PC-9 (cell line): ENCODE measurements around the gene SUMO2. TPM values are rescaled to one million over a fixed set of nuclear protein-coding genes. Genes with fewer than 3 reads are reported as not detected.

Experiments used
- BruUV-seq: library from RNA; stranded (reverse); fragments of 400-500 nt; replicated peaks from 2 replicates; lab custom pipeline; 2021; lab: Mats Ljungman, UMichigan
- CTCF ChIA-PET: fragments of 300-600 bp; sonication (Branson Sonifier 250); formaldehyde crosslinking; loops from one replicate; lab custom pipeline; 2022; ENCODE audit warnings: antibody characterized with exemption; lab: Charles Lee
- POLR2A ChIA-PET: fragments of 300-600 bp; sonication (Branson Sonifier 250); formaldehyde crosslinking; loops from one replicate; lab custom pipeline; 2022; ENCODE audit warnings: antibody characterized with exemption; ENCODE audit not compliant: unreplicated experiment; lab: Charles Lee
- DNase-seq, 2 experiments: peaks; one replicate each; pipeline versions ENCODE4 v3.0.0 to v3.0.0-alpha.2; 2015 to 2022; ENCODE audit warnings: mixed read lengths in 1 of 2
- H2AFZ ChIP-seq: fragments of 200-600 bp; sonication (generic); 2 replicates; pipeline ENCODE4 v1.8.1; 2017; ENCODE audit warnings: antibody characterized with exemption
- H3F3A ChIP-seq: fragments of 200-600 bp; sonication (generic); 2 replicates; pipeline ENCODE4 v1.8.1; 2017; ENCODE audit warnings: antibody characterized with exemption, mild to moderate bottlenecking, low read depth; ENCODE audit not compliant: insufficient read depth
- H3K27ac ChIP-seq: fragments of 200-600 bp; sonication (generic); 2 replicates; pipeline ENCODE4 v1.6.1; 2016; ENCODE audit warnings: mixed run types
- H3K27me3 ChIP-seq: fragments of 200-600 bp; sonication (generic); 2 replicates; pipeline ENCODE4 v1.6.1; 2016; ENCODE audit warnings: low read depth, mixed run types; ENCODE audit not compliant: insufficient read depth
- H3K36me3 ChIP-seq: fragments of 200-600 bp; sonication (generic); 2 replicates; pipeline ENCODE4 v1.6.1; 2016; ENCODE audit warnings: low read depth, mixed run types
- H3K4me1 ChIP-seq: fragments of 200-600 bp; sonication (generic); replicated peaks from 2 replicates; pipeline ENCODE4 v1.6.1; 2016; ENCODE audit warnings: mixed run types; ENCODE audit not compliant: insufficient read depth
- H3K4me2 ChIP-seq: fragments of 200-600 bp; sonication (generic); 2 replicates; pipeline ENCODE4 v1.6.1; 2017; ENCODE audit warnings: mixed run types
- H3K4me3 ChIP-seq: fragments of 200-600 bp; sonication (generic); 2 replicates; pipeline ENCODE4 v1.6.1; 2016; ENCODE audit warnings: mixed run types
- H3K79me2 ChIP-seq: fragments of 200-600 bp; sonication (generic); 2 replicates; pipeline ENCODE4 v1.6.1; 2017; ENCODE audit warnings: low read depth, mixed run types
- H3K9me2 ChIP-seq: fragments of 200-600 bp; sonication (generic); 2 replicates; pipeline ENCODE4 v1.8.1; 2017; ENCODE audit warnings: mild to moderate bottlenecking; ENCODE audit not compliant: insufficient read depth
- H3K9me3 ChIP-seq: fragments of 200-600 bp; sonication (generic); 2 replicates; pipeline ENCODE4 v1.8.1; 2016; ENCODE audit warnings: low read depth; ENCODE audit not compliant: insufficient read depth
- H4K20me1 ChIP-seq: fragments of 200-600 bp; sonication (generic); 2 replicates; pipeline ENCODE4 v1.8.1; 2017; ENCODE audit not compliant: insufficient read depth
- CTCF ChIP-seq: fragments of 200-600 bp; sonication (generic); conservative IDR thresholded peaks from 2 replicates; pipeline ENCODE4 v1.6.1; 2017; ENCODE audit warnings: mixed run types, antibody characterized with exemption, mild to moderate bottlenecking, moderate library complexity
- EZH2 ChIP-seq: fragments of 200-600 bp; sonication (generic); IDR thresholded peaks from 2 replicates; pipeline ENCODE4 v1.8.0; 2017; ENCODE audit warnings: antibody characterized with exemption, low read depth
- intact Hi-C: fragments of 100-400 bp; cut with micrococcal nuclease; formaldehyde crosslinking; loops from one replicate; pipeline ENCODE4 v1.10.0; 2022; ENCODE audit not compliant: unreplicated experiment
- total RNA-seq: library from RNA; stranded (reverse); gene quantifications from 2 replicates; pipeline ENCODE4 v1.2.3, GENCODE V29; 2021

SUMO2 gene
- total RNA-seq, 1 experiment from 2014 or later = 486 TPM

GRCh38 chr17:75231071-75231470, 48.3 kb upstream of the SUMO2 start:
- intact Hi-C loops = no loop called here
- Histone ChIP-seq H3K9me2 (no peaks in the 10 kb centered on the region), H3K4me3 (no peak overlapping the region), H3K27me3 (no peaks in the 10 kb centered on the region), H3K36me3 (0 out of 2 replicates have a peak, but pooled peaks cover 23% of the 10 kb centered on the region), H3K79me2 (no peaks in the 10 kb centered on the region), H4K20me1 (0 out of 2 replicates have a peak, but pooled peaks cover 7% of the 10 kb centered on the region), H3F3A (peaks cover 26% of the 10 kb centered on the region; the same call in 1 of the 2 replicates), H2AFZ (no peak overlapping the region), H3K4me2 (no peak overlapping the region), H3K9me3 (no peaks in the 10 kb centered on the region), H3K27ac (no peak overlapping the region), H3K4me1 (no peaks in the 10 kb centered on the region)
- POLR2A ChIA-PET = interaction anchor here (0.6 kb wide), 1 partner anchor 50 kb away, joined by 4 read pairs; no protein-coding TSS in a partner anchor
- no TSS peak for BruUV-seq
- CTCF ChIA-PET = no interaction called here
- DNase-seq = no peak
- no peak for TF ChIP-seq EZH2
- no peak for TF ChIP-seq CTCF

- ChIA-PET CTCF (interaction anchor here (0.6 kb wide), 1 partner anchor 88 kb away, joined by 4 read pairs; no protein-coding TSS in a partner anchor), POLR2A (interaction anchor here (0.6 kb wide), 1 partner anchor 40 kb away, joined by 18 read pairs; no protein-coding TSS in a partner anchor)
- no peaks in the 10 kb centered on the region for H3K9me3 ChIP-seq
- no peak for TF ChIP-seq CTCF
- no peak for TF ChIP-seq EZH2
- H3F3A ChIP-seq = 0 out of 2 replicates have a peak, but pooled peaks cover 4% of the 10 kb centered on the region
- H3K27me3 ChIP-seq = no peaks in the 10 kb centered on the region
- H3K79me2 ChIP-seq = no peaks in the 10 kb centered on the region
- H3K4me3 ChIP-seq = no peak overlapping the region
- H3K9me2 ChIP-seq = no peaks in the 10 kb centered on the region
- 0 out of 2 replicates have a peak, but pooled peaks cover 7% of the 10 kb centered on the region for H4K20me1 ChIP-seq
- H3K4me2 ChIP-seq = no peak overlapping the region
- H2AFZ ChIP-seq = no peak overlapping the region
- no peak overlapping the region for H3K27ac ChIP-seq
- no TSS peak for BruUV-seq
- intact Hi-C loops = no loop called here
- H3K4me1 ChIP-seq = no peaks in the 10 kb centered on the region
- DNase-seq = no peak
- H3K36me3 ChIP-seq = peaks cover 19% of the 10 kb centered on the region; the same call in 1 of the 2 replicates
Observed at GRCh38 chr17:75228847-75229246, 46.1 kb upstream of the SUMO2 start.

- POLR2A ChIA-PET = interaction anchor here (0.6 kb wide), 1 partner anchor 41 kb away, joined by 18 read pairs; no protein-coding TSS in a partner anchor
- H2AFZ ChIP-seq = no peak overlapping the region
- TF ChIP-seq EZH2 (no peak), CTCF (no peak)
- H3K9me3 ChIP-seq = no peaks in the 10 kb centered on the region
- CTCF ChIA-PET = no interaction called here
- no TSS peak for BruUV-seq
- intact Hi-C loops = no loop called here
- 0 out of 2 replicates have a peak, but pooled peaks cover 7% of the 10 kb centered on the region for H4K20me1 ChIP-seq
- no peaks in the 10 kb centered on the region for H3K4me1 ChIP-seq
- peaks cover 19% of the 10 kb centered on the region; the same call in 1 of the 2 replicates for H3K36me3 ChIP-seq
- H3K79me2 ChIP-seq = no peaks in the 10 kb centered on the region
- no peak for DNase-seq
- no peak overlapping the region for H3K4me2 ChIP-seq
- H3K9me2 ChIP-seq = no peaks in the 10 kb centered on the region
- H3K27ac ChIP-seq = no peak overlapping the region
- no peak overlapping the region for H3K4me3 ChIP-seq
- no peaks in the 10 kb centered on the region for H3K27me3 ChIP-seq
- 0 out of 2 replicates have a peak, but pooled peaks cover 4% of the 10 kb centered on the region for H3F3A ChIP-seq
Observed at GRCh38 chr17:75228305-75228704, 45.5 kb upstream of the SUMO2 start.
